Kidney glomerular epithelial cell (primary cell): ENCODE results near the gene RYR1.
"Not testable (repeated sequence)": the region's sequence is repeated elsewhere in the genome, so short reads cannot be mapped to it uniquely, and the experiment has no call there.

Source experiments
- DNase-seq: peaks from one replicate; lab custom pipeline; 2025; lab: John Stamatoyannopoulos, UW

Gene RYR1

GRCh38 chr19:38490861-38491260, 57.4 kb downstream of the RYR1 start:
- no peak for DNase-seq

GRCh38 chr19:38492181-38492813, 58.8 kb downstream of the RYR1 start:
- no peak for DNase-seq

GRCh38 chr19:38494379-38494778, 60.9 kb downstream of the RYR1 start:
- no peak for DNase-seq

- DNase-seq, result not testable (repeated sequence)
Observed at GRCh38 chr19:38495375-38495774, 61.9 kb downstream of the RYR1 start.

- DNase-seq, result no peak
Observed at GRCh38 chr19:38496116-38496515, 62.6 kb downstream of the RYR1 start.

GRCh38 chr19:38496603-38497487, 63.4 kb downstream of the RYR1 start:
- no peak for DNase-seq

GRCh38 chr19:38497907-38498306, 64.4 kb downstream of the RYR1 start:
- DNase-seq, result no peak

- DNase-seq, result no peak
Observed at GRCh38 chr19:38499532-38499931, 66.0 kb downstream of the RYR1 start.

GRCh38 chr19:38500450-38500849, 67.0 kb downstream of the RYR1 start:
- no peak for DNase-seq

- no peak for DNase-seq
Observed at GRCh38 chr19:38502410-38503076, 69.1 kb downstream of the RYR1 start.

- no peak for DNase-seq
Observed at GRCh38 chr19:38503077-38503410, 69.6 kb downstream of the RYR1 start.

- no peak for DNase-seq
Observed at GRCh38 chr19:38505958-38506357, 72.5 kb downstream of the RYR1 start.

- DNase-seq, result no peak
Observed at GRCh38 chr19:38506375-38506722, 72.9 kb downstream of the RYR1 start.

- DNase-seq, result no peak
Observed at GRCh38 chr19:38506723-38507550, 73.4 kb downstream of the RYR1 start.

- DNase-seq, result no peak
Observed at GRCh38 chr19:38507551-38508127, 74.1 kb downstream of the RYR1 start.

GRCh38 chr19:38508507-38508906, 75.0 kb downstream of the RYR1 start:
- no peak for DNase-seq

- no peak for DNase-seq
Observed at GRCh38 chr19:38509027-38509426, 75.5 kb downstream of the RYR1 start.

GRCh38 chr19:38511074-38511708, 77.7 kb downstream of the RYR1 start:
- no peak for DNase-seq

GRCh38 chr19:38512277-38512676, 78.8 kb downstream of the RYR1 start:
- no peak for DNase-seq

- not testable (repeated sequence) for DNase-seq
Observed at GRCh38 chr19:38513156-38513555, 79.7 kb downstream of the RYR1 start.

- no peak for DNase-seq
Observed at GRCh38 chr19:38513762-38514167, 80.3 kb downstream of the RYR1 start.
